ENCODE results near the gene CSMD2. TPM values are rescaled to one million over a fixed set of nuclear protein-coding genes. Genes with fewer than 3 reads are reported as not detected.

CSMD2 gene
- total and polyA plus RNA-seq, 2 of the 8 experiments (the other 6 are each of a cell fraction or from before 2014, with no cell fraction given), result 7.0 to 14.7 TPM

- H3K4me1 ChIP-seq (replicated peaks in 1 of 4; ENCODE audit: control insufficient read depth in 3 of 4, insufficient read depth in 4 of 4, low read length in 3 of 4), result no peaks in the 10 kb centered on the region
- no peak overlapping the region for H3K56ac ChIP-seq (replicated peaks; ENCODE audit: insufficient read length, low read depth, low read length)
- FAIRE-seq (no peak), DNase-seq (ENCODE audit: low read depth in 1 of 2, low spot score in 2 of 2) (no peak)
- H3K4ac ChIP-seq (replicated peaks; ENCODE audit: insufficient read length, low read depth, low read length), result no peak overlapping the region
- H3K27ac ChIP-seq (ENCODE audit: low read depth, low read length), result no peak overlapping the region
- H3K23ac ChIP-seq (ENCODE audit: insufficient read length), result no peak overlapping the region
- CTCF ChIA-PET (ENCODE audit: partially characterized antibody), result no interaction called here
- H2AFZ ChIP-seq (ENCODE audit: low read length), result no peak overlapping the region
- H3K9ac ChIP-seq (replicated peaks in 1 of 4; ENCODE audit: extremely low read depth in 1 of 4, low read depth in 3 of 4, low read length in 3 of 4), result no peak overlapping the region
- no peak overlapping the region for H2AK5ac ChIP-seq (ENCODE audit: low read depth, low read length)
- no peak overlapping the region for H3K14ac ChIP-seq (ENCODE audit: insufficient read length)
- H4K8ac ChIP-seq (ENCODE audit: extremely low read depth, insufficient read depth, low read length), result no peak overlapping the region
- 95% methylated on average over 2 of the region's 2 CpGs; no CpG with 5 or more reads in 1 of the 2 experiments for WGBS, 2 experiments (ENCODE audit: extremely low coverage in 1 of 2, insufficient coverage in 1 of 2, insufficient read length in 1 of 2, insufficient replicate concordance in 2 of 2, low coverage in 1 of 2, low lambda C conversion rate in 2 of 2, missing lambda C conversion rate in 1 of 2)
- peaks cover 0 to 9% (median 3%) of the 10 kb centered on the region in 4 experiments; a peak in 4 of 8 replicates for H3K36me3 ChIP-seq (ENCODE audit: control insufficient read depth in 2 of 4, insufficient read depth in 4 of 4, low read length in 3 of 4)
- no peaks in the 10 kb centered on the region for H3K27me3 ChIP-seq (replicated peaks in 1 of 4; ENCODE audit: control insufficient read depth in 3 of 4, extremely low read depth in 1 of 4, insufficient read depth in 3 of 4, low read length in 3 of 4)
- no peak overlapping the region for H4K91ac ChIP-seq (replicated peaks; ENCODE audit: insufficient read length, low read length)
- POLR2A ChIA-PET (ENCODE audit: partially characterized antibody), result no interaction called here
- no peaks in the 10 kb centered on the region for H4K20me1 ChIP-seq (replicated peaks in 1 of 2; ENCODE audit: control insufficient read depth in 1 of 2, insufficient read depth in 2 of 2, low read length in 2 of 2)
- H3K4me2 ChIP-seq (ENCODE audit: insufficient read depth in 1 of 2, low read depth in 2 of 2, low read length in 2 of 2), result no peak overlapping the region
- peaks cover 2 to 21% of the 10 kb centered on the region in 2 experiments; a peak in 2 of 4 replicates for H3K9me3 ChIP-seq (ENCODE audit: insufficient read depth in 2 of 2, low read depth in 1 of 2, low read length in 1 of 2)
- no peak overlapping the region for H2BK15ac ChIP-seq (ENCODE audit: low read length)
- H2BK120ac ChIP-seq (replicated peaks; ENCODE audit: low read depth, low read length), result no peak overlapping the region
- no peak overlapping the region for H2BK12ac ChIP-seq (ENCODE audit: low read depth, low read length)
- H2BK5ac ChIP-seq (ENCODE audit: low read depth, low read length), result no peak overlapping the region
- no peak overlapping the region for H2BK20ac ChIP-seq (ENCODE audit: low read length)
- H3K18ac ChIP-seq (ENCODE audit: extremely low read depth, low read length), result no peak overlapping the region
- no peak overlapping the region for H3K4me3 ChIP-seq (ENCODE audit: extremely low read depth in 1 of 4, insufficient read depth in 2 of 4, low read depth in 3 of 4, low read length in 4 of 4)
- H3K79me2 ChIP-seq (ENCODE audit: control insufficient read depth in 1 of 2, insufficient read depth in 2 of 2, low read length in 2 of 2), result peaks cover 0 to 16% of the 10 kb centered on the region in 2 experiments; a peak in 2 of 4 replicates
- H3K79me1 ChIP-seq (ENCODE audit: low read depth, low read length), result no peaks in the 10 kb centered on the region
- no peak overlapping the region for H4K5ac ChIP-seq (ENCODE audit: insufficient read length, low read depth, low read length)
- H3K23me2 ChIP-seq (ENCODE audit: low read depth, low read length), result no peaks in the 10 kb centered on the region
- TF ChIP-seq POLR2AphosphoS5 (IDR thresholded peaks at IDR 0.05; ENCODE audit: low read depth, low read length), result no peak
- TF ChIP-seq CTBP2 (IDR thresholded peaks at IDR 0.05; ENCODE audit: borderline replicate concordance, insufficient read depth, insufficient read length, low read length), result no peak
- no peak for TF ChIP-seq SP1 (IDR thresholded peaks at IDR 0.05; ENCODE audit: low read depth, low read length)
- no peak for TF ChIP-seq GTF2F1 (IDR thresholded peaks at IDR 0.05; ENCODE audit: borderline replicate concordance, low read depth, low read length)
Observed at GRCh38 chr1:34083974-34084373, 81.1 kb downstream of the CSMD2 start.
